Thoracic aorta (tissue), 2 donors: ENCODE data around the gene SPRED3. TPM values are rescaled to one million over a fixed set of nuclear protein-coding genes. Genes with fewer than 3 reads are reported as not detected.

Experiments used
- ATAC-seq: fragments of 150-250 bp; one replicate; pipeline ENCODE4 v1.8.0; 2017; ENCODE audit warnings: low read depth; ENCODE audit not compliant: insufficient number of reproducible peaks, low FRiP score
- DNase-seq: peaks from one replicate; pipeline ENCODE4 v3.0.0-alpha.2; 2020; ENCODE audit warnings: low spot score
- H3K27ac ChIP-seq, 2 donors: fragments of 200-600 bp; sonication (generic); 1 replicate in 1 of 2; 2 replicates in 1 of 2; pipeline ENCODE4 v1.5.1; 2016; ENCODE audit warnings: mild to moderate bottlenecking in 2 of 2, moderate library complexity in 2 of 2
- H3K27me3 ChIP-seq: fragments of 200-600 bp; sonication (generic); replicated peaks from 2 replicates; pipeline ENCODE4 v1.6.0; 2016; ENCODE audit warnings: mild to moderate bottlenecking; ENCODE audit not compliant: insufficient read depth
- H3K36me3 ChIP-seq: fragments of 200-600 bp; sonication (generic); one replicate; pipeline ENCODE4 v1.5.1; 2016
- H3K4me1 ChIP-seq, 2 donors: fragments of 200-600 bp; sonication (generic); 1 replicate in 1 of 2; 2 replicates in 1 of 2; pipeline versions ENCODE4 v1.5.1 to v1.6.0; 2016; ENCODE audit warnings: low read depth in 2 of 2, mild to moderate bottlenecking in 1 of 2; ENCODE audit not compliant: control insufficient read depth in 1 of 2
- H3K4me3 ChIP-seq: fragments of 200-600 bp; sonication (generic); 2 replicates; pipeline ENCODE4 v1.5.1; 2016; ENCODE audit warnings: mild to moderate bottlenecking
- H3K9me3 ChIP-seq: fragments of 200-600 bp; sonication (generic); 2 replicates; pipeline ENCODE4 v1.5.1; 2016
- total RNA-seq, 2 donors: library from RNA; depleted of rRNA; stranded (reverse); fragments of >200 nt; gene quantifications; one replicate each; pipeline versions ENCODE4 v1.1.0 to v1.2.3, GENCODE V29; 2016
- TF ChIP-seq, protein P1 (sequence below): fragments of 200-600 bp; sonication (generic); IDR thresholded peaks from one replicate; pipeline ENCODE4 v1.5.1; 2019; ENCODE audit warnings: antibody characterized with exemption

The SPRED3 gene
- total RNA-seq, 2 donors from 2014 or later, result 4.1 to 16.4 TPM

DNA sequence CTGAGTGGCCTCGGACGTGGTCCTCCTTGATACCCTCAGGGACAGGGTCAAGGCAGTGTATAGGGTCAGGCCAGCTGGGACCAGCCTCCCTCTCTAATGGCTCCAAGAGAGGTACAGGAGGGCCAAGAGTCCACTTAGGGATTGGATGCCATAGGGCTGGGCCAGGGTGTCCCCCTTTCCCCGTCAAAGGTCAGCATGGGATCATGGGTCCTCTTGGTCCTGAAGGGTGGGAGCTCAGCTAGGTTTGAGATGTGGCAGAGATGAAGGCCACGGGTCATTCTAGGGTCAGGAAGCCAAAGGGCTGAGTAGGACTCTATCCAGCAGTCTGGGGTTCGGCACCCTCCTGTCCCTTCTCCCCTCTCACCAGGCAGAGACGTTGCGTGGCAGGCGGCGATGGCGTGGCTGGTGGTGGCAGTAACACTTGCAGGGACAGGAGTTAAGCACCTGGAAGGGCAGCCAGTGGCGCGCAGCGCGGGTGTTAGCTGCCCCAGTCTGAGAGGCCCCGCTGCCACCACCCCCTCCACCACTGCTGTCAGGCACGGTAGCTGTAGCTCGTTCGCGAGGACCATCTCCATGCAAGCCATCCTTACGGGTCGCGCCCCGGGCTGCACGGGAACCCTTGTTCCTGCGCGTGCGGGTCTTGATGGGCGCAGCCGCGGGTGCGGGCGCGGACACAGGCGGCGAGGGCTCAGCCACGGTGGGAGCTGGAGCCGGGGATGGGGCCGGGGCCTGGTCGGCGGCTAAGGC is 3.3 kb upstream of the SPRED3 start:
- ATAC-seq, result no peak
- TF ChIP-seq, protein P1, sequence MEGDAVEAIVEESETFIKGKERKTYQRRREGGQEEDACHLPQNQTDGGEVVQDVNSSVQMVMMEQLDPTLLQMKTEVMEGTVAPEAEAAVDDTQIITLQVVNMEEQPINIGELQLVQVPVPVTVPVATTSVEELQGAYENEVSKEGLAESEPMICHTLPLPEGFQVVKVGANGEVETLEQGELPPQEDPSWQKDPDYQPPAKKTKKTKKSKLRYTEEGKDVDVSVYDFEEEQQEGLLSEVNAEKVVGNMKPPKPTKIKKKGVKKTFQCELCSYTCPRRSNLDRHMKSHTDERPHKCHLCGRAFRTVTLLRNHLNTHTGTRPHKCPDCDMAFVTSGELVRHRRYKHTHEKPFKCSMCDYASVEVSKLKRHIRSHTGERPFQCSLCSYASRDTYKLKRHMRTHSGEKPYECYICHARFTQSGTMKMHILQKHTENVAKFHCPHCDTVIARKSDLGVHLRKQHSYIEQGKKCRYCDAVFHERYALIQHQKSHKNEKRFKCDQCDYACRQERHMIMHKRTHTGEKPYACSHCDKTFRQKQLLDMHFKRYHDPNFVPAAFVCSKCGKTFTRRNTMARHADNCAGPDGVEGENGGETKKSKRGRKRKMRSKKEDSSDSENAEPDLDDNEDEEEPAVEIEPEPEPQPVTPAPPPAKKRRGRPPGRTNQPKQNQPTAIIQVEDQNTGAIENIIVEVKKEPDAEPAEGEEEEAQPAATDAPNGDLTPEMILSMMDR, result no peak
- Histone ChIP-seq H3K9me3 (no peaks in the 10 kb centered on the region), H3K27ac (no peak overlapping the region), H3K36me3 (peaks cover 34% of the 10 kb centered on the region), H3K4me1 (peaks cover 3 to 29% of the 10 kb centered on the region in 2 donors), H3K27me3 (no peaks in the 10 kb centered on the region), H3K4me3 (no peak overlapping the region)
- no peak for DNase-seq

DNA sequence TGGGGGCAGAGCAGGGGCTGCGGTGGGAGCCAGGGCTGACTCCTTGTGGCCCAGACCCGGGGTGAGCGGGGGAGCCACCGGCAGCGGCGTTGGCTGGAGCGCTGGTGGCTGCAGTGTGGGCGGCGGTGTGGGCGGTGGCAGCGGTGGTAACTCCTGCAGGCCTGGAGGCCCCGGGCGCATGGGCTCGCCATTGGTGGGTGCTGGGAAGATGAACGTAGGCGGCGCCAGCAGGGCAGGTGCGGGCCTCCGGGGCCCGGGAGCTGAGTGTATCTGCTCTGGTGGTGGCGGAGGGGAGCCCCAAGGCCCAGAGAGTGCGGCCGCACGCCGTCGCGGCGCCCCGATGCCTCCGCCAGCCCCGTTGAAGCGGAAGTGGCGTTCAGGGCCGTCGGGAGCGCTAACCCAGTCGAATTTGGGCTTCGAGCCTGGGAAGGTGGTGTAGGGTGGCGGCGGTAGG is 2.7 kb upstream of the SPRED3 start:
- H3K36me3 ChIP-seq, result peaks cover 30% of the 10 kb centered on the region
- ATAC-seq (no peak), DNase-seq (no peak)
- no peak overlapping the region for H3K27ac ChIP-seq
- H3K27me3 ChIP-seq, result no peaks in the 10 kb centered on the region
- TF ChIP-seq, protein P1, result no peak
- H3K9me3 ChIP-seq, result no peaks in the 10 kb centered on the region
- H3K4me1 ChIP-seq, result peaks cover 3 to 30% of the 10 kb centered on the region in 2 donors
- H3K4me3 ChIP-seq, result no peak overlapping the region

DNA sequence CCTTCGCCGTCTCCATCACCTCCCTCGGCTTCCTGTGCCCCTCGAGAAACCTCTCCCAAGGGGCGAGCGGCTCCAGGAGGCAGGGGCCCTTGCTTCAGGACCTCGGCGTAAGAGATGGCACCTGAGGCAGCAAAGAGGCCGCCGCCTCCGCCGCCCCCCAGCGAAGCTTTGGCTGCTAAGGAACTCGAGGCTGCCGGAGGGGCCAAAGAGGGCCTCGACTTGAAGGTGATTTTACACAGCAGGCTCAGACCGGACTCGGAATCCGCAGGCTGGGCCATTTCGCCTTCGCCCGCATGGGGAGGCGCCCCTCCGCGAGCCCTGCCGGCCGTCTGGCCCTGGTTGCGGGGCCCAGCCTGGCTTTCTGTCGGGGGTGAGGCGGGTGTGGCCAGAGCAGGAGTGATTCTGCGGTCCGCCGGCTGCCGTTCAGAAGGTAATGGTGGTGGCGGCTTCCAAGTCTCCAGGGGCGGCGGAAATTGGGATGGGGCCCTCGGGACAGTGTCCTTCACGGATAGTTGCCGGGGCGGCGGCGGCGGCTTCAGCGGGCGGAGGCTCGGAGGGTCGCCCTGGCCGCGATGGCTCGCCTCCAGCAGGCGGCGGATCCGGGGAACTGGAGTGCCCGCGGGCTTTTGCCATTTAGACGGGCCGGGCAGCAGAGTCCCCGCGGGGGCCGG is 2.1 kb upstream of the SPRED3 start:
- DNase-seq (no peak), ATAC-seq (no peak)
- Histone ChIP-seq H3K27me3 (no peaks in the 10 kb centered on the region), H3K4me1 (peaks cover 3 to 30% of the 10 kb centered on the region in 2 donors), H3K9me3 (no peaks in the 10 kb centered on the region), H3K36me3 (peaks cover 24% of the 10 kb centered on the region), H3K27ac (no peak overlapping the region), H3K4me3 (peak overlapping the region; percentile 85)
- TF ChIP-seq, protein P1, result no peak

DNA sequence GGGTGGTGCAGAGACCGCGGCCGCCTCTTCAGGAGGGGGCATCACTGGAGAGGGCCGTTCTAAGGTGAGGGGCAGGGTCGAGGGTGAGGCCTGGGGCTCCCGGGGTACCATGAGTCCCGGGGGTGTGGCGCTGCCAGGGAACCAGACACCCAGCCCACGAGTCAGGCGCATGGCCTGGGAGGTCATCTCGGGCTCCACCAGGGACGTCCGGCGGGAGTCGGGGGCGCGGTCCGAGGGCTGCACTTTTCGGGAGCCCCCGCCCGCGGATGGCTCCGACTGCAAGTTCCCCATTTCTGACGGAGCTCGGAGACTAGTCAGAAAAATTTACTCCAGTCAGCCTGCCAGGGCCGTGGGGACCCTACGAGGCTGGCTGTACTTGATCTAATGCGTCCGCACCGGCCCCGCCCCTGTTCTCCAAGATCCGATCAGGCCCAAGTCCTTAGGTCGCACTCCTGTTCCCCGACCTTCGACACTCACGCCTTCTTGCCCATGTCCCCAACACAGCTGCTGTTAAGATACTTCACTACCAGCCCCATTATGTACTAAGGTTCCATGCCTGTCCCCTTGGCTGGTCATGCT is 1.4 kb upstream of the SPRED3 start:
- Histone ChIP-seq H3K36me3 (peaks cover 18% of the 10 kb centered on the region), H3K27me3 (no peaks in the 10 kb centered on the region), H3K27ac (peak overlapping the region; percentile 84 to 89), H3K4me3 (peak overlapping the region; percentile 85), H3K4me1 (peaks cover 3 to 30% of the 10 kb centered on the region in 2 donors), H3K9me3 (no peaks in the 10 kb centered on the region)
- ATAC-seq (no peak), DNase-seq (no peak)
- TF ChIP-seq, protein P1, result no peak
